H1 (cell line): ENCODE measurements around the gene EEPD1. TPM values are rescaled to one million over a fixed set of nuclear protein-coding genes. Genes with fewer than 3 reads are reported as not detected.
A peak's percentile ranks its signal among the peaks of the same experiment; 100 is the strongest.

Experiments
- CTCF ChIA-PET: fragments of 300-600 bp; sonication (Branson Sonifier 250); formaldehyde crosslinking; loops from one replicate; lab custom pipeline; 2021; ENCODE audit not compliant: partially characterized antibody; lab: Charles Lee
- POLR2A ChIA-PET: fragments of 300-600 bp; sonication (Branson Sonifier 250); formaldehyde crosslinking; loops from one replicate; lab custom pipeline; 2021; ENCODE audit warnings: inconsistent platforms; ENCODE audit not compliant: partially characterized antibody; lab: Charles Lee
- DNase-seq, 2 experiments: peaks; one replicate each; pipeline versions ENCODE4 v3.0.0 to v3.0.0-alpha.2; 2010 to 2022; ENCODE audit warnings: low spot score in 2 of 2, low read depth in 1 of 2, mixed read lengths in 1 of 2
- FAIRE-seq: peaks from 2 replicates; lab custom pipeline; 2011; peaks lifted over from hg19 to GRCh38; lab: Jason Lieb, UNC
- H2AFZ ChIP-seq: 2 replicates; pipeline ENCODE4 v1.8.1; 2012; ENCODE audit warnings: low read length, inconsistent platforms
- H2AK5ac ChIP-seq: 2 replicates; pipeline ENCODE4 v1.6.1; 2013; ENCODE audit warnings: low read depth, low read length
- H2BK120ac ChIP-seq: replicated peaks from 2 replicates; pipeline ENCODE3; 2013; ENCODE audit warnings: low read depth, low read length, inconsistent platforms
- H2BK12ac ChIP-seq: 2 replicates; pipeline ENCODE4 v1.6.1; 2013; ENCODE audit warnings: low read depth, low read length
- H2BK15ac ChIP-seq: 2 replicates; pipeline ENCODE4 v1.6.1; 2013; ENCODE audit warnings: low read length
- H2BK20ac ChIP-seq: 2 replicates; pipeline ENCODE4 v1.6.1; 2013; ENCODE audit warnings: low read length
- H2BK5ac ChIP-seq: 2 replicates; pipeline ENCODE4 v1.6.1; 2013; ENCODE audit warnings: low read depth, low read length
- H3K14ac ChIP-seq: 2 replicates; pipeline ENCODE4 v1.6.1; 2013; ENCODE audit warnings: inconsistent platforms; ENCODE audit not compliant: insufficient read length
- H3K18ac ChIP-seq: 2 replicates; pipeline ENCODE4 v1.6.1; 2013; ENCODE audit warnings: low read length; ENCODE audit errors: extremely low read depth
- H3K23ac ChIP-seq: 2 replicates; pipeline ENCODE4 v1.6.1; 2013; ENCODE audit warnings: inconsistent platforms; ENCODE audit not compliant: insufficient read length
- H3K23me2 ChIP-seq: 2 replicates; pipeline ENCODE4 v1.6.1; 2013; ENCODE audit warnings: low read depth, low read length
- H3K27ac ChIP-seq: 2 replicates; pipeline ENCODE4 v1.6.1; 2011; ENCODE audit warnings: low read depth, low read length, inconsistent platforms
- H3K27me3 ChIP-seq, 4 experiments: replicated peaks in 1 of 4; 1 replicate in 1 of 4; 2 replicates in 3 of 4; pipeline versions ENCODE4 v1.6.1 to v1.8.1; 2011 to 2013; ENCODE audit warnings: low read length in 3 of 4, mild to moderate bottlenecking in 3 of 4, inconsistent platforms in 2 of 4, mixed read lengths in 2 of 4, moderate library complexity in 1 of 4; ENCODE audit not compliant: control insufficient read depth in 3 of 4, insufficient read depth in 3 of 4; ENCODE audit errors: extremely low read depth in 1 of 4
- H3K36me3 ChIP-seq, 4 experiments: 2 replicates each; pipeline versions ENCODE4 v1.6.1 to v1.8.1; 2011 to 2013; ENCODE audit warnings: mild to moderate bottlenecking in 4 of 4, low read length in 3 of 4, moderate library complexity in 2 of 4, control low read depth in 1 of 4, inconsistent platforms in 1 of 4; ENCODE audit not compliant: insufficient read depth in 4 of 4, control insufficient read depth in 2 of 4
- H3K4ac ChIP-seq: replicated peaks from 2 replicates; pipeline ENCODE3; 2013; ENCODE audit warnings: low read length, low read depth, mixed read lengths, inconsistent platforms; ENCODE audit not compliant: insufficient read length
- H3K4me1 ChIP-seq, 4 experiments: replicated peaks in 1 of 4; 1 replicate in 1 of 4; 2 replicates in 3 of 4; pipeline versions ENCODE4 v1.6.1 to v1.8.1; 2011 to 2013; ENCODE audit warnings: low read length in 3 of 4, inconsistent platforms in 2 of 4, mixed read lengths in 1 of 4; ENCODE audit not compliant: insufficient read depth in 4 of 4, control insufficient read depth in 3 of 4
- H3K4me2 ChIP-seq, 2 experiments: 2 replicates each; pipeline versions ENCODE4 v1.6.1 to v1.8.1; 2011 to 2013; ENCODE audit warnings: low read depth in 2 of 2, low read length in 2 of 2, control low read depth in 1 of 2, inconsistent platforms in 1 of 2, mild to moderate bottlenecking in 1 of 2; ENCODE audit not compliant: insufficient read depth in 1 of 2
- H3K4me3 ChIP-seq, 4 experiments: fragments of 200-600, 300-600 bp in 1 of 4; sonication (generic), shearing (Covaris generic), sonication (Bioruptor Twin) in 1 of 4; 2 replicates each; pipeline versions ENCODE4 v1.5.1 to v1.8.1; 2011 to 2016; ENCODE audit warnings: low read length in 4 of 4, low read depth in 3 of 4, control low read depth in 2 of 4, inconsistent platforms in 2 of 4, mild to moderate bottlenecking in 2 of 4, mixed read lengths in 1 of 4, moderate library complexity in 1 of 4; ENCODE audit not compliant: insufficient read depth in 2 of 4; ENCODE audit errors: extremely low read depth in 1 of 4
- H3K56ac ChIP-seq: replicated peaks from 2 replicates; pipeline ENCODE3; 2013; ENCODE audit warnings: low read depth, mild to moderate bottlenecking, mixed read lengths, low read length, inconsistent platforms; ENCODE audit not compliant: insufficient read length
- H3K79me1 ChIP-seq: 2 replicates; pipeline ENCODE4 v1.6.1; 2013; ENCODE audit warnings: low read depth, low read length, control low read depth
- H3K79me2 ChIP-seq, 2 experiments: 2 replicates each; pipeline versions ENCODE4 v1.6.1 to v1.8.1; 2012 to 2013; ENCODE audit warnings: low read length in 2 of 2, mild to moderate bottlenecking in 2 of 2, inconsistent platforms in 1 of 2; ENCODE audit not compliant: insufficient read depth in 2 of 2, control insufficient read depth in 1 of 2
- H3K9ac ChIP-seq, 4 experiments: replicated peaks in 1 of 4; 1 replicate in 1 of 4; 2 replicates in 3 of 4; pipeline versions ENCODE4 v1.6.1 to v1.8.1; 2011 to 2013; ENCODE audit warnings: low read depth in 3 of 4, low read length in 3 of 4, control low read depth in 2 of 4, mild to moderate bottlenecking in 2 of 4, moderate library complexity in 2 of 4, inconsistent platforms in 1 of 4; ENCODE audit errors: extremely low read depth in 1 of 4
- H3K9me3 ChIP-seq, 2 experiments: 2 replicates each; pipeline versions ENCODE4 v1.6.1 to v1.8.1; 2012 to 2013; ENCODE audit warnings: mild to moderate bottlenecking in 2 of 2, moderate library complexity in 2 of 2, control low read depth in 1 of 2, inconsistent platforms in 1 of 2, low read depth in 1 of 2, low read length in 1 of 2, mixed read lengths in 1 of 2; ENCODE audit not compliant: insufficient read depth in 2 of 2
- H4K20me1 ChIP-seq, 2 experiments: replicated peaks in 1 of 2; 2 replicates each; pipeline versions ENCODE3 to v1.8.1; 2011 to 2013; ENCODE audit warnings: inconsistent platforms in 2 of 2, low read length in 2 of 2, mild to moderate bottlenecking in 1 of 2; ENCODE audit not compliant: insufficient read depth in 2 of 2, control insufficient read depth in 1 of 2
- H4K5ac ChIP-seq: 2 replicates; pipeline ENCODE4 v1.6.1; 2013; ENCODE audit warnings: low read length, low read depth, mixed read lengths, inconsistent platforms; ENCODE audit not compliant: insufficient read length
- H4K8ac ChIP-seq: 2 replicates; pipeline ENCODE4 v1.8.0; 2013; ENCODE audit warnings: mild to moderate bottlenecking, moderate library complexity, low read length, inconsistent platforms; ENCODE audit not compliant: insufficient read depth; ENCODE audit errors: extremely low read depth
- H4K91ac ChIP-seq: replicated peaks from 2 replicates; pipeline ENCODE3; 2013; ENCODE audit warnings: low read length, mixed read lengths, inconsistent platforms; ENCODE audit not compliant: insufficient read length
- BCL11A ChIP-seq, 2 experiments: IDR thresholded peaks; one replicate each; pipeline ENCODE4 v1.6.1; 2011; ENCODE audit warnings: low read depth in 2 of 2, low read length in 2 of 2, mild to moderate bottlenecking in 2 of 2
- BRCA1 ChIP-seq: IDR thresholded peaks from 2 replicates; pipeline ENCODE4 v1.6.1; 2012; ENCODE audit warnings: low read depth, low read length, improper control_type of control experiment
- CREB1 ChIP-seq: IDR thresholded peaks from 2 replicates; pipeline ENCODE4 v1.6.1; 2012; ENCODE audit warnings: inconsistent platforms
- FOSL1 ChIP-seq: IDR thresholded peaks from 2 replicates; pipeline ENCODE4 v1.6.1; 2011; ENCODE audit warnings: mild to moderate bottlenecking, low read depth, low read length, moderate library complexity; ENCODE audit not compliant: insufficient read depth
- GABPA ChIP-seq: IDR thresholded peaks from 2 replicates; pipeline ENCODE4 v1.6.1; 2011; ENCODE audit warnings: mild to moderate bottlenecking, low read length, moderate library complexity, borderline replicate concordance; ENCODE audit not compliant: insufficient read depth
- MAFK ChIP-seq: IDR thresholded peaks from 2 replicates; pipeline ENCODE4 v1.6.1; 2012; ENCODE audit warnings: low read depth, mild to moderate bottlenecking, improper control_type of control experiment, low read length
- NANOG ChIP-seq: IDR thresholded peaks from 2 replicates; pipeline ENCODE4 v1.6.1; 2011; ENCODE audit warnings: low read length, low read depth, mild to moderate bottlenecking, inconsistent platforms; ENCODE audit not compliant: insufficient read depth, poor library complexity, severe bottlenecking
- NRF1 ChIP-seq: IDR thresholded peaks from 2 replicates; pipeline ENCODE4 v1.6.1; 2011; ENCODE audit warnings: mild to moderate bottlenecking, low read depth, low read length, improper control_type of control experiment
- PHF8 ChIP-seq: fragments of 200-600 bp; sonication (generic); conservative IDR thresholded peaks from 2 replicates; pipeline ENCODE4 v1.7.1; 2012; ENCODE audit warnings: low read depth, mild to moderate bottlenecking, inconsistent platforms, low read length, moderate library complexity
- POLR2AphosphoS5 ChIP-seq: IDR thresholded peaks from 2 replicates; pipeline ENCODE4 v1.6.1; 2011; ENCODE audit warnings: low read depth, low read length
- SIRT6 ChIP-seq: IDR thresholded peaks from one replicate; pipeline ENCODE4 v1.7.1; 2012; ENCODE audit warnings: low read length, inconsistent platforms
- TAF1 ChIP-seq: IDR thresholded peaks from 2 replicates; pipeline ENCODE4 v1.6.1; 2011; ENCODE audit warnings: mild to moderate bottlenecking, low read depth, low read length
- TAF7 ChIP-seq: optimal IDR thresholded peaks from 2 replicates; pipeline ENCODE3; 2011; ENCODE audit warnings: low read depth, mild to moderate bottlenecking, inconsistent platforms, low read length, moderate library complexity, borderline replicate concordance
- TCF12 ChIP-seq: IDR thresholded peaks from 2 replicates; pipeline ENCODE4 v1.6.1; 2011; ENCODE audit warnings: low read depth, mild to moderate bottlenecking, low read length
- TEAD4 ChIP-seq: IDR thresholded peaks from 2 replicates; pipeline ENCODE4 v1.6.1; 2012; ENCODE audit warnings: low read depth, low read length, inconsistent platforms, mixed read lengths
- WGBS, 2 experiments: shearing (Covaris generic) in 1 of 2; methylation state at CpG; one replicate each; pipeline versions ENCODE4 v1.1.6 to v1.1.7; 2013 to 2015; ENCODE audit warnings: low lambda C conversion rate in 2 of 2, mixed read lengths in 2 of 2, inconsistent platforms in 1 of 2, low coverage in 1 of 2, missing lambda C conversion rate in 1 of 2; ENCODE audit not compliant: insufficient replicate concordance in 2 of 2, insufficient coverage in 1 of 2, insufficient read length in 1 of 2; ENCODE audit errors: extremely low coverage in 1 of 2, missing lambda C conversion rate in 1 of 2; 5-methylcytosine and 5-hydroxymethylcytosine counted together
- polyA plus RNA-seq, 7 experiments: library from polyadenylated mRNA; depleted of rRNA in 3 of 7; stranded (reverse) in 5 of 7; unstranded in 2 of 7; fragments of >200 nt in 5 of 7; fragments of 200-250 nt in 2 of 7; gene quantifications; 1 replicate in 5 of 7; 2 replicates in 1 of 7; 4 replicates in 1 of 7; pipeline versions ENCODE4 v1.2.1 to v1.2.3, GENCODE V29; 2011 to 2013; ENCODE audit warnings: missing spikeins in 2 of 7, mixed read lengths in 2 of 7
- total RNA-seq: library from RNA; stranded (reverse); fragmentation: NEBNext Ultra II Directional; extraction: Animal tissue kit (Norgen Biotek cat#: 25700); gene quantifications from 2 replicates; pipeline ENCODE4 v1.2.1, GENCODE V29; 2021

Gene EEPD1
- total and polyA plus RNA-seq, 2 of the 8 experiments (the other 6 are each of a cell fraction or from before 2014, with no cell fraction given) = 3.1 to 7.8 TPM

- H2AFZ ChIP-seq = no peak overlapping the region
- peak in 1 of 2 experiments; percentile 41 for DNase-seq
- H3K27ac ChIP-seq = no peak overlapping the region
- no peaks in the 10 kb centered on the region for H3K27me3 ChIP-seq
- H3K79me1 ChIP-seq = no peaks in the 10 kb centered on the region
- H4K91ac ChIP-seq = no peak overlapping the region
- no peak overlapping the region for H2BK120ac ChIP-seq
- H3K4ac ChIP-seq = no peak overlapping the region
- H3K9ac ChIP-seq = no peak overlapping the region; a peak in 1 of 7 replicates
- H4K20me1 ChIP-seq = no peaks in the 10 kb centered on the region
- peaks cover 10 to 27% (median 26%) of the 10 kb centered on the region in 4 experiments; a peak in 6 of 7 replicates for H3K4me1 ChIP-seq
- no peak overlapping the region for H3K4me2 ChIP-seq
- WGBS, 2 experiments = 56% methylated on average over 4 of the region's 4 CpGs; no CpG with 5 or more reads in 1 of the 2 experiments
- CTCF ChIA-PET = interaction anchor here (1.0 to 7.6 kb wide), 11 partner anchors 10 to 211 kb away, joined by 3 to 36 read pairs (median 5); no protein-coding TSS in a partner anchor
- H2AK5ac ChIP-seq = peak overlapping the region; percentile 70; the same call in 1 of the 2 replicates
- H3K56ac ChIP-seq = no peak overlapping the region
- H4K8ac ChIP-seq = no peak overlapping the region
- POLR2A ChIA-PET = interaction anchor here (1.2 kb wide), 1 partner anchor 11 kb away, joined by 3 read pairs; no protein-coding TSS in a partner anchor
- no peak overlapping the region for H3K23ac ChIP-seq
- no peak overlapping the region for H3K14ac ChIP-seq
- no peak for FAIRE-seq
- H2BK15ac ChIP-seq = 0 out of 2 replicates have a peak overlapping the region, but pooled peaks have one; percentile 40
- H2BK5ac ChIP-seq = 0 out of 2 replicates have a peak overlapping the region, but pooled peaks have one; percentile 49
- peak overlapping the region; percentile 88; the same call in 1 of the 2 replicates for H2BK12ac ChIP-seq
- H3K79me2 ChIP-seq = no peaks in the 10 kb centered on the region
- no peaks in the 10 kb centered on the region for H3K36me3 ChIP-seq
- H3K18ac ChIP-seq = no peak overlapping the region
- H3K9me3 ChIP-seq = no peaks in the 10 kb centered on the region
- no peak overlapping the region for H3K4me3 ChIP-seq
- no peak overlapping the region for H4K5ac ChIP-seq
- H3K23me2 ChIP-seq = no peaks in the 10 kb centered on the region
- H2BK20ac ChIP-seq = 0 out of 2 replicates have a peak overlapping the region, but pooled peaks have one; percentile 55
- TF ChIP-seq POLR2AphosphoS5 (no peak), PHF8 (no peak), CREB1 (no peak), MAFK (no peak), TCF12 (no peak), FOSL1 (no peak), TAF7 (no peak), TEAD4 (no peak), TAF1 (no peak), SIRT6 (no peak), BCL11A (IDR thresholded peaks at IDR 0.05; ENCODE audit: low read depth in 2 of 2, low read length in 2 of 2) (no peak), BRCA1 (no peak), NRF1 (no peak), NANOG (no peak), GABPA (no peak)
Observed at GRCh38 chr7:36273836-36274235, 120.8 kb downstream of the EEPD1 start.
